HEK293 (cell line): ENCODE measurements around the gene VAV2.
A peak's percentile ranks its signal among the peaks of the same experiment; 100 is the strongest.

Experiments
- CTCF ChIA-PET: fragments of 350-600 bp; formaldehyde crosslinking; extraction: SDS; loops from one replicate; lab custom pipeline; 2021; ENCODE audit warnings: antibody characterized with exemption; lab: Yijun Ruan, JAX
- POLR2A ChIA-PET: fragments of 300-600 bp; formaldehyde crosslinking; extraction: SDS; loops from one replicate; lab custom pipeline; 2020; ENCODE audit warnings: antibody characterized with exemption, inconsistent platforms; lab: Yijun Ruan, JAX
- H3K27ac ChIP-seq: fragments of 200-500 bp; sonication (Bioruptor generic); 2 replicates; pipeline ENCODE4 v1.5.1; 2014; ENCODE audit warnings: low read depth, low read length, control low read depth, inconsistent platforms; ENCODE audit errors: extremely low read depth
- H3K36me3 ChIP-seq, 2 experiments: fragments of 200-500 bp in 1 of 2; sonication (Bioruptor generic) in 1 of 2; 1 replicate in 1 of 2; 2 replicates in 1 of 2; pipeline ENCODE4 v1.5.1; 2014 to 2017; ENCODE audit warnings: inconsistent platforms in 2 of 2, low read length in 2 of 2; ENCODE audit not compliant: control insufficient read depth in 2 of 2, insufficient read depth in 1 of 2
- H3K4me1 ChIP-seq: fragments of 200-500 bp; sonication (Bioruptor generic); 2 replicates; pipeline ENCODE4 v1.5.1; 2014; ENCODE audit warnings: mild to moderate bottlenecking, low read length, inconsistent platforms; ENCODE audit not compliant: control insufficient read depth, insufficient read depth
- H3K4me3 ChIP-seq: 2 replicates; pipeline ENCODE4 v1.5.1; 2011; ENCODE audit warnings: low read depth, mild to moderate bottlenecking, control low read depth, low read length, moderate library complexity
- H3K9me3 ChIP-seq: fragments of 200-500 bp; sonication (Bioruptor generic); 2 replicates; pipeline ENCODE4 v1.5.1; 2014; ENCODE audit warnings: low read depth, low read length, inconsistent platforms; ENCODE audit not compliant: control insufficient read depth, insufficient read depth
- EGR2 ChIP-seq: fragments of 450-650 bp; formaldehyde crosslinking; IDR thresholded peaks from 2 replicates; pipeline ENCODE4 v1.5.1; 2016; ENCODE audit warnings: low read depth, missing biosample characterization, missing genetic modification characterization
- GLI2 ChIP-seq: fragments of 450-650 bp; formaldehyde crosslinking; IDR thresholded peaks from 2 replicates; pipeline ENCODE4; 2017; ENCODE audit warnings: missing biosample characterization, missing genetic modification characterization, low read depth, borderline replicate concordance
- GLI4 ChIP-seq: fragments of 450-650 bp; formaldehyde crosslinking; IDR thresholded peaks from 2 replicates; pipeline ENCODE4 v1.5.1; 2016; ENCODE audit warnings: missing biosample characterization, missing genetic modification characterization
- GLIS1 ChIP-seq: fragments of 450-650 bp; formaldehyde crosslinking; IDR thresholded peaks from 2 replicates; pipeline ENCODE4 v1.5.1; 2016; ENCODE audit warnings: missing biosample characterization, missing genetic modification characterization
- GLIS2 ChIP-seq: fragments of 450-650 bp; formaldehyde crosslinking; IDR thresholded peaks from 2 replicates; pipeline ENCODE4 v1.5.1; 2016; ENCODE audit warnings: missing biosample characterization, missing genetic modification characterization
- KLF7 ChIP-seq: fragments of 450-650 bp; formaldehyde crosslinking; IDR thresholded peaks from 2 replicates; pipeline ENCODE4 v1.5.1; 2016; ENCODE audit warnings: missing biosample characterization, missing genetic modification characterization, borderline replicate concordance
- KLF8 ChIP-seq: fragments of 450-650 bp; formaldehyde crosslinking; IDR thresholded peaks from 2 replicates; pipeline ENCODE4 v1.5.1; 2016; ENCODE audit warnings: missing biosample characterization, missing genetic modification characterization
- OVOL3 ChIP-seq: fragments of 450-650 bp; formaldehyde crosslinking; IDR thresholded peaks from 2 replicates; pipeline ENCODE4 v1.5.1; 2016; ENCODE audit warnings: missing biosample characterization, missing genetic modification characterization
- SALL2 ChIP-seq: fragments of 450-650 bp; formaldehyde crosslinking; IDR thresholded peaks from 2 replicates; pipeline ENCODE4 v1.5.0; 2017; ENCODE audit warnings: missing biosample characterization, mild to moderate bottlenecking, missing genetic modification characterization, borderline replicate concordance
- SCRT1 ChIP-seq: fragments of 450-650 bp; formaldehyde crosslinking; IDR thresholded peaks from 2 replicates; pipeline ENCODE4 v1.5.1; 2016; ENCODE audit warnings: missing biosample characterization, missing genetic modification characterization, borderline replicate concordance
- SP2 ChIP-seq: fragments of 450-650 bp; formaldehyde crosslinking; IDR thresholded peaks from 2 replicates; pipeline ENCODE4 v1.5.1; 2016; ENCODE audit warnings: missing biosample characterization, missing genetic modification characterization
- ZBTB17 ChIP-seq: fragments of 450-650 bp; formaldehyde crosslinking; IDR thresholded peaks from 2 replicates; pipeline ENCODE4 v1.5.1; 2016; ENCODE audit warnings: missing biosample characterization, missing genetic modification characterization
- ZFHX2 ChIP-seq: fragments of 450-650 bp; formaldehyde crosslinking; conservative IDR thresholded peaks from 2 replicates; pipeline ENCODE4 v1.5.1; 2016; ENCODE audit warnings: missing biosample characterization, missing genetic modification characterization
- ZFP41 ChIP-seq: fragments of 450-650 bp; formaldehyde crosslinking; IDR thresholded peaks from 2 replicates; pipeline ENCODE4 v1.5.1; 2016; ENCODE audit warnings: missing biosample characterization, missing genetic modification characterization, borderline replicate concordance
- ZNF132 ChIP-seq: fragments of 450-650 bp; formaldehyde crosslinking; IDR thresholded peaks from 2 replicates; pipeline ENCODE4 v1.5.1; 2017; ENCODE audit warnings: missing biosample characterization, missing genetic modification characterization, borderline replicate concordance
- ZNF202 ChIP-seq: fragments of 450-650 bp; formaldehyde crosslinking; IDR thresholded peaks from 2 replicates; pipeline ENCODE4 v1.5.1; 2016; ENCODE audit warnings: missing biosample characterization, missing genetic modification characterization, borderline replicate concordance
- ZNF555 ChIP-seq: fragments of 450-650 bp; formaldehyde crosslinking; conservative IDR thresholded peaks from 2 replicates; pipeline ENCODE4 v1.5.1; 2017; ENCODE audit warnings: missing biosample characterization, mild to moderate bottlenecking, missing genetic modification characterization, inconsistent platforms
- ZNF558 ChIP-seq: fragments of 450-650 bp; formaldehyde crosslinking; IDR thresholded peaks from 2 replicates; pipeline ENCODE4 v1.5.1; 2016; ENCODE audit warnings: missing biosample characterization, missing genetic modification characterization
- ZNF560 ChIP-seq: fragments of 450-650 bp; formaldehyde crosslinking; IDR thresholded peaks from 2 replicates; pipeline ENCODE4 v1.5.1; 2017; ENCODE audit warnings: missing biosample characterization, missing genetic modification characterization, borderline replicate concordance
- ZNF623 ChIP-seq: fragments of 450-650 bp; formaldehyde crosslinking; IDR thresholded peaks from 2 replicates; pipeline ENCODE4 v1.5.1; 2016; ENCODE audit warnings: missing biosample characterization, missing genetic modification characterization
- ZNF707 ChIP-seq: fragments of 450-650 bp; formaldehyde crosslinking; IDR thresholded peaks from 2 replicates; pipeline ENCODE4 v1.5.1; 2016; ENCODE audit warnings: missing biosample characterization, missing genetic modification characterization
- ZNF747 ChIP-seq: fragments of 450-650 bp; formaldehyde crosslinking; IDR thresholded peaks from 2 replicates; pipeline ENCODE4 v1.5.1; 2016; ENCODE audit warnings: missing biosample characterization, missing genetic modification characterization
- ZNF785 ChIP-seq: fragments of 450-650 bp; formaldehyde crosslinking; IDR thresholded peaks from 2 replicates; pipeline ENCODE4 v1.5.1; 2016; ENCODE audit warnings: missing biosample characterization, missing genetic modification characterization
- ZSCAN23 ChIP-seq: fragments of 450-650 bp; formaldehyde crosslinking; IDR thresholded peaks from 2 replicates; pipeline ENCODE4 v1.5.1; 2016; ENCODE audit warnings: missing biosample characterization, missing genetic modification characterization
- TF ChIP-seq, protein P1 (sequence below): fragments of 450-650 bp; formaldehyde crosslinking; IDR thresholded peaks from 2 replicates; pipeline ENCODE4 v1.5.1; 2016; ENCODE audit warnings: missing biosample characterization, missing genetic modification characterization
- TF ChIP-seq, protein P2 (sequence below): IDR thresholded peaks from 2 replicates; pipeline ENCODE4 v1.6.1; 2011; ENCODE audit warnings: mild to moderate bottlenecking, low read depth, low read length, borderline replicate concordance
- TF ChIP-seq, protein P3 (sequence below): fragments of 450-650 bp; formaldehyde crosslinking; IDR thresholded peaks from 2 replicates; pipeline ENCODE4 v1.5.1; 2016; ENCODE audit warnings: missing biosample characterization, missing genetic modification characterization
- TF ChIP-seq, protein P4 (sequence below): fragments of 450-650 bp; formaldehyde crosslinking; IDR thresholded peaks from 2 replicates; pipeline ENCODE4 v1.5.1; 2017; ENCODE audit warnings: missing biosample characterization, mild to moderate bottlenecking, missing genetic modification characterization, moderate library complexity

VAV2 gene

DNA sequence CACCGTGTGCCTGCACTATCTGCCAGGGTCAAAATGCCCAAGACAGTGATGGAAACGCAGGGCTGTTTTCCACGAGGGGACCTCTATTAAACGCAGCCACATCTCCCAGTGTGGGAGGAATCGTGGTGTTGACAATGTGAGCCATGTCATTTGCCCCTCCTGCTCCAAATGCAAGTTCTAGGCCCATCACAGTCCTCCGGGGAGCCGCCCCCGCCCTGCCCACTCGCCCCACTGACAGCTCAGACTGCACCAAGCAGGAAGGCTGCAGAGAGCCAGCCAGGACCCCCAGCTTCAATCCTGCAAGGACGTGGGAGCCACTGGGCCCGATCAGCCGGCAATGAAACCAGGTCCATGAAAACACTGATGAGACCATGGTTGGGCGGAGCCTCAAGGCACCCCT is 85.9 kb downstream of the VAV2 start (continued):
- no peak for TF ChIP-seq ZNF555 (tag by site-specific recombination)
- peak; percentile 39; the same call in 1 of the 2 replicates for TF ChIP-seq EGR2 (tag by site-specific recombination)
- TF ChIP-seq, protein P1, sequence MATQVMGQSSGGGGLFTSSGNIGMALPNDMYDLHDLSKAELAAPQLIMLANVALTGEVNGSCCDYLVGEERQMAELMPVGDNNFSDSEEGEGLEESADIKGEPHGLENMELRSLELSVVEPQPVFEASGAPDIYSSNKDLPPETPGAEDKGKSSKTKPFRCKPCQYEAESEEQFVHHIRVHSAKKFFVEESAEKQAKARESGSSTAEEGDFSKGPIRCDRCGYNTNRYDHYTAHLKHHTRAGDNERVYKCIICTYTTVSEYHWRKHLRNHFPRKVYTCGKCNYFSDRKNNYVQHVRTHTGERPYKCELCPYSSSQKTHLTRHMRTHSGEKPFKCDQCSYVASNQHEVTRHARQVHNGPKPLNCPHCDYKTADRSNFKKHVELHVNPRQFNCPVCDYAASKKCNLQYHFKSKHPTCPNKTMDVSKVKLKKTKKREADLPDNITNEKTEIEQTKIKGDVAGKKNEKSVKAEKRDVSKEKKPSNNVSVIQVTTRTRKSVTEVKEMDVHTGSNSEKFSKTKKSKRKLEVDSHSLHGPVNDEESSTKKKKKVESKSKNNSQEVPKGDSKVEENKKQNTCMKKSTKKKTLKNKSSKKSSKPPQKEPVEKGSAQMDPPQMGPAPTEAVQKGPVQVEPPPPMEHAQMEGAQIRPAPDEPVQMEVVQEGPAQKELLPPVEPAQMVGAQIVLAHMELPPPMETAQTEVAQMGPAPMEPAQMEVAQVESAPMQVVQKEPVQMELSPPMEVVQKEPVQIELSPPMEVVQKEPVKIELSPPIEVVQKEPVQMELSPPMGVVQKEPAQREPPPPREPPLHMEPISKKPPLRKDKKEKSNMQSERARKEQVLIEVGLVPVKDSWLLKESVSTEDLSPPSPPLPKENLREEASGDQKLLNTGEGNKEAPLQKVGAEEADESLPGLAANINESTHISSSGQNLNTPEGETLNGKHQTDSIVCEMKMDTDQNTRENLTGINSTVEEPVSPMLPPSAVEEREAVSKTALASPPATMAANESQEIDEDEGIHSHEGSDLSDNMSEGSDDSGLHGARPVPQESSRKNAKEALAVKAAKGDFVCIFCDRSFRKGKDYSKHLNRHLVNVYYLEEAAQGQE (tag by site-specific recombination), result no peak
- no peak for TF ChIP-seq KLF8
- TF ChIP-seq ZNF202 (tag by site-specific recombination), result no peak
- no peak for TF ChIP-seq ZNF560 (tag by site-specific recombination)
- peak; percentile 22; the same call in 1 of the 2 replicates for TF ChIP-seq GLIS2 (tag by site-specific recombination)
- no peak for TF ChIP-seq GLI2 (tag by site-specific recombination)
- no peak for TF ChIP-seq ZNF623
- no peak for TF ChIP-seq ZSCAN23 (tag by site-specific recombination)
- no peak for TF ChIP-seq ZNF132 (tag by site-specific recombination)
- TF ChIP-seq ZFP41 (tag by site-specific recombination), result no peak
- TF ChIP-seq GLI4 (tag by site-specific recombination), result no peak
- TF ChIP-seq ZFHX2 (tag by site-specific recombination), result peak; percentile 53
- no peak for TF ChIP-seq ZBTB17
- TF ChIP-seq SP2 (tag by site-specific recombination), result no peak

DNA sequence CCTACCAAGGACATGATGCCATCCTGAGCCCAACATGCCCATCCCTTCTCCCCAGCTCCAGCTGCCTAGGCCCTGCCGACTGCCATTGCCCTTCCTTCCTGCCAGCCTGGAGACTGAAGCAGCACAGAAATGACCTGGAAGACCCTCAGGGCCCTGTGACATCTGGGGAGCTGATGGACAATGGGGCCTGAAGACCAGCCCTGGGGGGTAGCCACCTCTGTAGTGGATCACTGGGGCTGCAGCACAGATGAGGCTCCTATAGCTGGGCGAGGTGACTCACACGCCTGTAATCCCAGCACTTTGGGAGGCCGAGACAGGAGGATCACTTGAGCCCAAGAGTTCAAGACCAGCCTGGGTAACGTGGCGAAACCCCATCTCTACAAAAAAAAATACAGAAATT is 86.6 kb downstream of the VAV2 start:
- TF ChIP-seq GLIS1, result peak; percentile 69
- TF ChIP-seq ZNF558 (tag by site-specific recombination), result no peak
- Histone ChIP-seq H3K9me3 (no peaks in the 10 kb centered on the region), H3K4me1 (no peaks in the 10 kb centered on the region), H3K27ac (no peak overlapping the region), H3K36me3 (no peaks in the 10 kb centered on the region), H3K4me3 (no peak overlapping the region)
- ChIA-PET POLR2A (no interaction called here), CTCF (interaction anchor here (0.7 kb wide), 1 partner anchor 1054 kb away, joined by 8 read pairs; no protein-coding TSS in a partner anchor)

DNA sequence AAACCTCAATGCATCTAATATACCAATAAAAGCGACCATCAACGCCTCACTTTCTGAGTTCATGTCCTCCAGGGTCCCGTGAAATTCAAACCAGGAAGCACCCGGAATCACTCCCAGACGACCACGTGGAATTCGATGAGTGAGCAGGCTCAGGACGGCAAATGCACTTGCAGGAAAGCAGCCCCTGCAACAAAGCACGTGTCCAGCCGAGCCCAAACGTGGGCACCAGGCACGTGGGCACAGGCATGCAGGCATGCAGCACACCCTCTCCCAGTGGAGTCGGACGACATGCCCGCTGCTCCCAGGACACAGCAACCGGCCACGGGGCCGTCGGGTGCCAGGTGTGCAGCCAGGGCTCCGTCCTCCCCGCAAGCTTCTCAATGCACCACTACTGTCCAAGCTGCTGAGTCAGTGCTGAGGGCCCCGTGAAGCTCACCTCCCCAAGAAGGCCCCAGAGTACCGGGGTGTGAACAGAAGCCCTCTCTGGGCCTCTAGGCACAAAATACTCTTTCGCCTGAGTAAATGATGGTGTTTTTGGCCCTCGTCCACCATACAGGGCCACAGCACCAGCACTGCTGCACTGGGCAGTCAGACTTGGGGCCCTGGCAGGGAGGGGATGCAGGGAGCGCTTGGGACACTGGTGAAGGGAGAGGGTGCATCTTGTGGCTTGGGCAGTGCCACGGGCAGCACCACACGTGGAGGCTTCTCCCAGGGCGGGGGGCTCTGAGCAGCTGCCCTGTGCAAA is 87.6 kb downstream of the VAV2 start:
- no peaks in the 10 kb centered on the region for H3K4me1 ChIP-seq
- H3K4me3 ChIP-seq, result no peak overlapping the region
- H3K9me3 ChIP-seq, result no peaks in the 10 kb centered on the region
- ChIA-PET CTCF (no interaction called here), POLR2A (no interaction called here)
- H3K27ac ChIP-seq, result no peak overlapping the region
- H3K36me3 ChIP-seq, result no peaks in the 10 kb centered on the region
- TF ChIP-seq, protein P2, sequence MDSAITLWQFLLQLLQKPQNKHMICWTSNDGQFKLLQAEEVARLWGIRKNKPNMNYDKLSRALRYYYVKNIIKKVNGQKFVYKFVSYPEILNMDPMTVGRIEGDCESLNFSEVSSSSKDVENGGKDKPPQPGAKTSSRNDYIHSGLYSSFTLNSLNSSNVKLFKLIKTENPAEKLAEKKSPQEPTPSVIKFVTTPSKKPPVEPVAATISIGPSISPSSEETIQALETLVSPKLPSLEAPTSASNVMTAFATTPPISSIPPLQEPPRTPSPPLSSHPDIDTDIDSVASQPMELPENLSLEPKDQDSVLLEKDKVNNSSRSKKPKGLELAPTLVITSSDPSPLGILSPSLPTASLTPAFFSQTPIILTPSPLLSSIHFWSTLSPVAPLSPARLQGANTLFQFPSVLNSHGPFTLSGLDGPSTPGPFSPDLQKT, result no peak
- TF ChIP-seq SCRT1 (tag by site-specific recombination) (no peak), ZNF747 (tag by site-specific recombination) (no peak), ZFHX2 (tag by site-specific recombination) (no peak), ZNF707 (tag by site-specific recombination) (no peak), OVOL3 (tag by site-specific recombination) (no peak), ZNF785 (tag by site-specific recombination) (no peak), SALL2 (no peak), KLF7 (no peak)
- TF ChIP-seq, protein P3, sequence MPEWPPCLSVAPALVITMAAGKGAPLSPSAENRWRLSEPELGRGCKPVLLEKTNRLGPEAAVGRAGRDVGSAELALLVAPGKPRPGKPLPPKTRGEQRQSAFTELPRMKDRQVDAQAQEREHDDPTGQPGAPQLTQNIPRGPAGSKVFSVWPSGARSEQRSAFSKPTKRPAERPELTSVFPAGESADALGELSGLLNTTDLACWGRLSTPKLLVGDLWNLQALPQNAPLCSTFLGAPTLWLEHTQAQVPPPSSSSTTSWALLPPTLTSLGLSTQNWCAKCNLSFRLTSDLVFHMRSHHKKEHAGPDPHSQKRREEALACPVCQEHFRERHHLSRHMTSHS (tag by site-specific recombination), result no peak
- TF ChIP-seq, protein P4, sequence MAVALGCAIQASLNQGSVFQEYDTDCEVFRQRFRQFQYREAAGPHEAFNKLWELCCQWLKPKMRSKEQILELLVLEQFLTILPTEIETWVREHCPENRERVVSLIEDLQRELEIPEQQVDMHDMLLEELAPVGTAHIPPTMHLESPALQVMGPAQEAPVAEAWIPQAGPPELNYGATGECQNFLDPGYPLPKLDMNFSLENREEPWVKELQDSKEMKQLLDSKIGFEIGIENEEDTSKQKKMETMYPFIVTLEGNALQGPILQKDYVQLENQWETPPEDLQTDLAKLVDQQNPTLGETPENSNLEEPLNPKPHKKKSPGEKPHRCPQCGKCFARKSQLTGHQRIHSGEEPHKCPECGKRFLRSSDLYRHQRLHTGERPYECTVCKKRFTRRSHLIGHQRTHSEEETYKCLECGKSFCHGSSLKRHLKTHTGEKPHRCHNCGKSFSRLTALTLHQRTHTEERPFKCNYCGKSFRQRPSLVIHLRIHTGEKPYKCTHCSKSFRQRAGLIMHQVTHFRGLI (tag by site-specific recombination), result no peak
